ENCODE results near the gene PLD2.

GRCh38 chr17:4766201-4766600 is 40.8 kb upstream of the PLD2 start:
- TF ChIP-seq CTCF (IDR thresholded peaks at IDR 0.05): no peak
- no peak for TF ChIP-seq POLR2AphosphoS5 (IDR thresholded peaks at IDR 0.05)

Measured in prostate gland (tissue), 2 donors.